OCI-LY7 (cell line): ENCODE data around the gene THUMPD3.

Experiments used
- EZH2phosphoT487 ChIP-seq: fragments of 200-600 bp; sonication (generic); IDR thresholded peaks from 2 replicates; pipeline ENCODE4 v1.6.1; 2018; ENCODE audit warnings: low read depth, borderline replicate concordance, mild to moderate bottlenecking, mixed run types, antibody characterized with exemption, low read length, moderate library complexity, mixed read lengths
- TF ChIP-seq, protein P1 (sequence below): fragments of 200-600 bp; sonication (generic); conservative IDR thresholded peaks from 2 replicates; pipeline ENCODE4 v1.5.1; 2014; ENCODE audit warnings: mild to moderate bottlenecking, antibody characterized with exemption, low read length, moderate library complexity, mixed read lengths

DNA sequence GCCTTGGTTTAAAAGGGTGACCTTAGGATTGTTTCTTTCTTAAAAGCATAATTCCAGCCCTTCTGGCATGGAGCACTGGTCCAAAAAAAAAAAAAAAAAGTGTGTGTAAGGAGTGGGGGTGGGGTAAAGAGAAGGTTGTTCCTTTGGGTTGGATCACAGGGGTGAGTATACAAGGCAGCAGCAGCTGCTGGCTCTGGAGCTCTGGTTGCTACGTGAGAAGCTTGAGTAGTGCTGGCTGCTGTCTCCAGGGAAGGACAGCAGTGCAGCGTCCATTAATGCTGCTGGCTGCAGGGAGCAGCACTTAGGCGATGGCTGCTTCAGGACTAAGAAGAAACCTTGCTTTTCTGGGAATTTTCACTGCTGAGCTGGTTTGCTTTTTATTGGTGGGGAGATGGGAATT lies 36.9 kb downstream of the THUMPD3 start:
- TF ChIP-seq, protein P1, sequence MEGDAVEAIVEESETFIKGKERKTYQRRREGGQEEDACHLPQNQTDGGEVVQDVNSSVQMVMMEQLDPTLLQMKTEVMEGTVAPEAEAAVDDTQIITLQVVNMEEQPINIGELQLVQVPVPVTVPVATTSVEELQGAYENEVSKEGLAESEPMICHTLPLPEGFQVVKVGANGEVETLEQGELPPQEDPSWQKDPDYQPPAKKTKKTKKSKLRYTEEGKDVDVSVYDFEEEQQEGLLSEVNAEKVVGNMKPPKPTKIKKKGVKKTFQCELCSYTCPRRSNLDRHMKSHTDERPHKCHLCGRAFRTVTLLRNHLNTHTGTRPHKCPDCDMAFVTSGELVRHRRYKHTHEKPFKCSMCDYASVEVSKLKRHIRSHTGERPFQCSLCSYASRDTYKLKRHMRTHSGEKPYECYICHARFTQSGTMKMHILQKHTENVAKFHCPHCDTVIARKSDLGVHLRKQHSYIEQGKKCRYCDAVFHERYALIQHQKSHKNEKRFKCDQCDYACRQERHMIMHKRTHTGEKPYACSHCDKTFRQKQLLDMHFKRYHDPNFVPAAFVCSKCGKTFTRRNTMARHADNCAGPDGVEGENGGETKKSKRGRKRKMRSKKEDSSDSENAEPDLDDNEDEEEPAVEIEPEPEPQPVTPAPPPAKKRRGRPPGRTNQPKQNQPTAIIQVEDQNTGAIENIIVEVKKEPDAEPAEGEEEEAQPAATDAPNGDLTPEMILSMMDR: no peak
- no peak for TF ChIP-seq EZH2phosphoT487
